IPS-NIHi11 (cell line): ENCODE results near the gene TSPAN9.

Source experiments
- DNase-seq: peaks from one replicate; pipeline ENCODE4 v3.0.0; 2012; ENCODE audit warnings: mixed read lengths, low spot score

The TSPAN9 gene

DNA sequence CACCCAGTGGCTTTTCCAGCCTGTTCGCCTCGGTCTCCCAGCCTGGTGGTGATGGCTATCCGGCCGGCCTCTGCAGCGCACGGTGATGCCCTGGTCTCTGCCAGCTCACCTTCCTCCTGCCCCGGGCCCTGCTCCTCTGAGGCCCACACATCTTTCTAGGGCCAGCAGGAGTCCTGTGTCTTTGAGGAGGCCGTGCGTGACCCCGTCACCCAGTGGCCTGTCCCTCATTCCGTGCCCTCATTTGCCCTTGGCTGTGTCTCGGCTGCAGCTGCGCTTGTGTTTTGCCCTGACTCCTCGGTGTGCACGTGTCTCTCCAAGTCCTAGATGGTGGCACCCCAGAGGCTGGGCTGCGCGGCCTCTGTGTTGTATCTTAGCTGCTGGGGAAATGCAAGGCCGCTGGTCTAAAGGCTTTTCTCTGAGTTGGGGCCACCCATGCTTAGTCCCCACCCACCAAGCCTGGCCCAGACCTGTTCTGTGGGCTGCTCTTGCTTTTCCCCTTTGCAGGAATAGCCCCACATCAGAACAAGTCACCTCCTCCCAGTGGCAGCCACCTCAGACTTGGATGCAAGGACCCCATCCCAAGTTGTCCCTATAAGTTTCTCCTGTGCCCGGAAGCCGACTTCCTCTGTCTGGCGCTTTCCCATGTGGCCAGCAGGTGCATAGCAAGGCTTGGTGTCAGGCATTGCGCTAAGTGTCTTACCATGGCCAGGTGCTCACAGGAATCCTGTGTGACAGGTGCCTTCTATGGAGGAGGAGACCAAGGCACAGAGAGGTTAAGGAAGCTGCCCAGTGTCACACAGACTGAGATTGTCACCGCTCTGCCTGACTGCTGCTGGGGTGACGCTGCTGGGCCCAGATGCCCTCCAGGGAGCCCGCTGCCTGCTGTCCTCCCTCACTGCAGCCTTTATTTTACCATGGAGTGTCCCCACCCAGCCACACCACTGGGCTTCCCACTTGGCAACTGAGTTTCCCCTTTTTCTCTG is 64.5 kb downstream of the TSPAN9 start:
- DNase-seq = no peak

DNA sequence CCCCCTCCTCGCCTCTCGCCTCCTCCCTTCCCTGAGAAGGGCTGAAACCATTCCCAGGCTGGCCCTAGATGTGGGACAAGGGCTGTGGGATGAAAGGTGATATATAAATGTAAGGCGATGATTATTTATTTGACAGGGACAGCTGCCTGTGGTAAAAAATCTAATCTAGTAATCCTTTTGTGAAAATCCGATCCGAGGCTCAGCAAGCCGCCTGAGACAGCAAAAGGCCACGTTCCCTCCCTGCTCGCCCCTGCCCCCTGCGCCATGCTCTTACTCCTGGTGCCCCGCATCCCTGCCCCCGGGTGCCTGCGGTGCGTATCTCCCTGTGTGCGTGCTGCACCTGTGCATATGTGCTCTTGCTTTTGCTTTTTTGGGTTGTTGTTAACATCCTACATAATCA is 65.2 kb downstream of the TSPAN9 start:
- DNase-seq = no peak

DNA sequence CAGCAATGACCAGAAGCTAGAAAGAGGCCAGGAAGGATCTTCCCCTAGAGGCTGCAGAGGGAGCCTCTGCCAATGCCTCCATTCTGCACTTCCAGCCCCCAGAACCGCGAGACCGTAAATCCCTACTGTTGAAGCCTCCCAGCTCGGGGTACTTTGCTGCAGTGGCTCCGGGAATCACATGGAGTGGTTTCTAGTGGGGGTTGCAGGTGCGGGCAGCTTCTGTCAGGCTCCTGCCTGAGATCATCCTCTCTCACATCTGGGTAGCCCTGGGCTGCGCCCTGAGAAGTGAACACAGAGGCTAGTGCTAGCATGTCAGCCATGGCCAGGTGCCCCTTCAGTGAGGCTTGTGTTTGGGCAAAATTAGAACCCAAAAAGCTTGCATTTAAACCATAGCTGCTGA is 67.3 kb downstream of the TSPAN9 start:
- DNase-seq = no peak

DNA sequence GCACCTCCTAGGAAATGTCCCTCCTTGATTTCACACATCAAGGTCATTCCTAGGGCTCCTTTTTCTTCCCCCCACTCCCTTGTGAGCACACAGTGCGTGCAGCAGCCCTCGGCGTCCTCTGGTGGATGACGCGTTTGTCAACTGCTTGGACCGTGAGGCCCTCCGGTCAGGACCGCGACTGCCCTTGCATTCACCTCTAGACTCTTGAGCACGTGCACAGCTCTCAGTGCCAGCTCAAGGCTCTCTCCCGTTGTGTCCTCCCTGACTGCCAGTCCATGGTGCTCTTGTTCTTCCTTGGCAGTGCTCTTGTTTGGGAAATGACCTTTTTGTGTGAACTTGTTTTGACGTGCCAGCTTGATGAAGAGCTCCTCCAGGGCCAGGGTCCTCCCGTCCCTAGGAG is 67.9 kb downstream of the TSPAN9 start:
- DNase-seq = no peak

DNA sequence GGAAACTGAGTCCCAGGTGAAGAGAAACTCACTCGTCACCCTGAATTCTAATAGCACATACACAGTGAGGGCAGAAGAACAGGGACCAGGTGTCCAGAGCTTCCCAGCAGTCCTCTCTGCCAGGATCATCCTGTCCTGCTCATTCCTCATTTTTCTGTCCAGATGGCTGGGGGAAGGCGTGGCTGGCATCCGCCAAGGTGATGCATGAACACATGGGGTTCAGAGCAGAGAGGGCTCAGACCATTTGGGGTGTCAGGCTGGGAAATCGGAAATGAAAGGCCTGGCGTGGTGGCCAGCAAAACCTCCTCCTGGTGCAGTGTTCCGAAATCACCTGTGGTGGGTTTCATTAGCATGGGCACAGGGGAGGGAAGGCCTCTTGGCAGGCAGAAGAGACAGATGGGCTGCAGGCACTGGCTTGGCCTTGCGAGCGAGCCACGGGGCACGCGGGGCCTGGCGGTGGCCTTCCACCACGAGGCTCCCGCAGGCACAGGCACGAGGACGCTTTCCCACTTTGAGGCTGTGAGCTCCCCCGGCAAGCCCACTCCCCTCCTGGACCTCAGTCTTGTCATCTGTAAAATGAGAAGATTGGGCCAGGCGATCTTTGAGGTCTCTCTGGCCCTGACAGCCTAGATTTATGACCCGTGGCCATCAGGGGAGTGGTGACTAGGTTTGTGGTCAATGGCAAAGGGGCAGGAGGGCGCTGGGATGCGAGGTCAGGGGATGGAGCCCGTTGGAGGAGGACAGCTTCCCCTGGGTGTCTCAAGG is 68.5 kb downstream of the TSPAN9 start:
- no peak for DNase-seq

DNA sequence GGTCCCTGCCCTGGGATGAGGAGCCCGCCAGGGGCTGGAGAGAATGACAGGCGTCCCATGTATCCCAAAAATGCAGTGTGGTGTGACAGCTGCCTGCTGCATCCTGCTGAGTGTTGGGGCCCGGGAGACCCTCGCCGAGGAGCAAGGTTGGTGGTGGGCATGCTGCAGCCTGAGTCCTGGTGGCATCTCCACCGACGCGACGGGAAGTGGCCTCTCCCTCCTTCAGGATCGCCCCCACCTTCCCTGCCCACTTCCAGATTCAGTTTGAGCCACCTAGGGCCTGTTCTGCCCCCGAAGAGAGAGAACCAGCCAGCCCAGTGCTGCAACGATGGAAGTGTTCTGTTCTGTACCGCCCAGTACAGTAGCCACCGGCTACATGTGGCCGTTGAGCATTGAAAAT is 70.1 kb downstream of the TSPAN9 start:
- DNase-seq = no peak

DNA sequence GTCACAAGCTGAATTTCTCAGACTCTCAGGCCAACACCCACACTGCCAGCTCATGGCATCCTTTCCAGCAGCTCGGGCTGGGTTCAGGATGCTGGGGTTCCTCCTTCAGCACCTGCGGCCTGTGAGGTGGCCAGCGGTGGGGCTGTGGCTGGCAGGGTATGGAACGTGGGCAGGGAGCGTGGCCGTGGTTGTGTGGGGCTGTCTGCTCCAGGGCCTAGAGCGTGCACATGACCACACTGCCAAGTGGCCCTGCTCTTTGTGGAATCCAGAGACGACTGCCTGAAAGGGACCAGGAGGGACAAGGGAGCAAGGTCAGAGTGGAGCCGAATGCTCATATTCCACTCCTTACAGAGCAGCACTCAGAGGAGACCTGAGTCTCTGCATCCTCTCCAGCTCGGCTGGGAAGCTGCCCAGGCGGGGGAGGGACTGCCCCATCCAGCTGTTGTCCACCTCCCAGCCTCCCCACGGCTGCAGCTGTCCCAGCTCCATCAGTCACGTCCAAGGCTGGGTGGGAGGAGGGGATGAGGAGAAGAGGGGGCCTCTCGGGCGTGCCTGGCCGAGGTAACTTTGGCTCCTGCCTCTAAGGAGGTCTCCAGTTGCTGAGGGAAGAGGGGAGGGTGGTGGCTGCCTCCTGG is 71.3 kb downstream of the TSPAN9 start:
- DNase-seq = no peak

DNA sequence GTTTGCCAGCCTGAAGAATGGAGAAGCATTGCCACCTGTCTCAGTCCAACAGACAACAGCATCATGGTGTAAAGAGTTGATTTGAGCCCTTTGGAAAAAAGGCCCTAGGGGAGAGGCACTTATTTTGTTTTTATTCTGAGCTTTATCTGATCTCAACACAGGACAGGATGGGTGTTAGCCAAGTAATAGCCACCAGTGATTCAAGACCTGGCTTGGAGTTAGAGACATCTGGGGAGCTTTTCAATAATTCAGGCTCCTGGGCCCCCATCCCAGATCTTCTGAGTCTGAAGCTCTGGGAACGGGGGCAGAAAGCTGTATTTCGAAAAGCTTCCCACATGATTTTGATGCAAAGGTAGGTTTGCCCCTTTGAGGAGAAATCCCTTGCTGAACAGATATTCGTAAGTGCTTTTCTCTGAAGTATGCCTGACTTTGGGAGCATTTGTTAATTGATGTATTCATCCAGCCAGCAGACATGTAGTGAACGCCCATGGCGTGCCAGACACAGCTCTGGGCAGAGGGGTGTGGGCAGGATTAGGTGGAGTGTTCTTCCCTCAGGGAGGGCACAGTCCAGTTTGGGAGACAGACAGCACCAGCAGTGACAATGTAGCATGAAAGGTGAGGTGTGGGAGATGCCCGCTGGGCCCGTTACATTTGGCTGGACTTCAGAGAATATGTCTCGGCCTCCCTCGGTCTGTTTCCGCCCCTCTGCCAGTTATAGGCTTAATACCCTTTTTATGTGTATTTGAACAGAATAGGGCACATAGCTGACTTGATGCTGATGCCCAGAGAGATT is 72.5 kb downstream of the TSPAN9 start:
- no peak for DNase-seq

DNA sequence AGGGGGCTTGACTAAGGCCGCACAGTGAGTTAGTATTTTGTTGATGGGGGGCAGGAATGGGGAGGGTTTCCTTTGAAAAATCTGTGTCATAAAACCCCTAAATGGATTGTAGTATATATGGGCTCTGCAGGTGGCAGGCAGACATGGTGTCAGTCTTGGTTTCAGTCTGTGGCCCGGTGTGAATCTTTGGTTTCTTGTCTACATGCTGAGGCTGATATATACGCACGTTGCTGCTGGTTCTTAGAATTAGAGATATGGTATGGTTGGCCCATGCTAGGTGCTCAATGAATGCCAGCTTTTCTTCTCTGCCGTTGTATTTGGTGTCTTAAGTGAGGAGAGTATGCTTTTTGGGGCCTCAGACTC is 73.1 kb downstream of the TSPAN9 start:
- no peak for DNase-seq

DNA sequence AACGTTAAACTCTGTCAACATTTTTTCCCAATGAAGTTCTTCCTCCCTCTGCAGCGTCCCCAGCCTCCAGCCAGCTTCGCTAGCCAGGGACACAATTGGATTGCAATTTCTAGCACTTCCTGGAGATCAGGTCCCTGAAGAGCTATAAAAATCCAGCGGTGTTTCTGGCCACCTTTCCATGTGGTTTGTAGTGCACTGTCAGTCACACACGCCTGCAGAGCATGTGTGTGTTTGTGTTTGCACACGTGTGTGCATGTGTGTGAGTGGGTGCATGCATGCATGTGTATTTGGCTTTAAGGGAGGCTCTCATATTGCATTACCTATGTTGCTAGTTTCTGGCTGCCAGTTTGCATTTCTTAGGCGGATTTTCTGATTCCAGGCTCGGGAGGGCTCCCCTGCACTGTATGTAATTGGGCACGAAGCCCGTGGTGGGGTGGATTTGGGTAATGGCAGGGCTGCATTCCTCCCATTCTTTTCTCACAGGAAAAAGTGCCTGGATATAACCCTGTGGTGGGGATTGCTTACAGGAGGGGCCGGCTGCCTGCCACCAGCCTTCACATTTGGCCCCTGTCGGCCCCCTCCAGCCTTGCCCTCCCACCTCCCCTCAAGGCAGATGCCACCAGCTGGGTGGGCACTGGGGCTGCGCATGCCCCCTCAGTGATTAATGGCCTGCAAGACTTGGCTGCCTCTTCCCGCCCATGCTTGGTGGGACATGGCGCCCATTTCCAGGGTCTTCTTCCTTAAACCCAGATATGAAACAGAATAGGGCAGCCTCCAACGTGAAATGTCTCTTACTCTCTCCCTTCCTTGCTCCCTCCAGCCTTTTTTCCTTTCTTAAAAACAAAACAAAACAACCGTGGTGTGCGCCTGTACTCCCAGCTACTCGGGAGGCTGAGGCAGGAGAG is 74.0 kb downstream of the TSPAN9 start:
- DNase-seq = peak; percentile 54

DNA sequence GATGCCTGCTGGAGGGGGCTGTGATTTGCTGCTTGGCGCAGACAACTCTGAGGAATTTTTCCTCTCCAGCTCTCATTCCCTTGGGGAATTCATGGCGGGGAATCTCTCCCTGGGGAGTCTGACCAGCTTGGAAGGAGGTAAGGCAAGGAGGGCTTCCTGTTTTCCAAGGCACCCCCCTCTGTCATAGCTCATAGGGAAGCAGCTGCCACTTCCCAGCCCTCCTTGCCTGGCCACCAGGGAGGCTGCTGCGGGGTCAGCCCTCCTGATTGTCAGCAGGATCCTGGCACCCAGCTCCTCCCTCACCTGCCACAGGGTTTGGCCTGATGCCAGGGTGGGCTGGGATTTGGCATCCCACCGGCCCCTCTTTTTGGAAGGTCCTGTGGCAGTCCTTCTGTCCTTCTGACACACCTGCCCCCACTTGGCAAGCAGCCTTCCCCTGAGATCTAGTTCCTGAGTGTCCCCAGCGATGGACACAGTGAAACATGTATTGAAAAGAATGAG is 74.9 kb downstream of the TSPAN9 start:
- peak; percentile 49 for DNase-seq

DNA sequence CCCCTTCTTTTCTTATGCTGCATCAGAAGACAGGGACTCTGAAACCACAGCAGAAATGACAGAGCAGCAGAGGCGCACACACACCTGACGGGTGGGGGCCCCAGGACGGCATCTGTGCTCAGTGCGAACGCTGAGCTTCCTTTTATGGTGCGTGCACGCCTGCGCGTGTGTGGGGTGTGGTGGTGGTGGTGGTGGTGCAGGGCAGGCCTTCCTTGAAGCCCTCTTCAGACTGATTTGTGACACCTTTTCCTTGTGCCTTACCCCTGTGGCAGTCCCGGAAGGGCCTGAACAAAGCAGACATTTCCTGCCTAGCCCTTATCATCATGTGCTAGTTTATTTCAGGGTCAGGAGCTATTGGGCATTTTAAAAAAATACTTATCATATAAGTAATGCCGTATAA is 75.7 kb downstream of the TSPAN9 start:
- no peak for DNase-seq

DNA sequence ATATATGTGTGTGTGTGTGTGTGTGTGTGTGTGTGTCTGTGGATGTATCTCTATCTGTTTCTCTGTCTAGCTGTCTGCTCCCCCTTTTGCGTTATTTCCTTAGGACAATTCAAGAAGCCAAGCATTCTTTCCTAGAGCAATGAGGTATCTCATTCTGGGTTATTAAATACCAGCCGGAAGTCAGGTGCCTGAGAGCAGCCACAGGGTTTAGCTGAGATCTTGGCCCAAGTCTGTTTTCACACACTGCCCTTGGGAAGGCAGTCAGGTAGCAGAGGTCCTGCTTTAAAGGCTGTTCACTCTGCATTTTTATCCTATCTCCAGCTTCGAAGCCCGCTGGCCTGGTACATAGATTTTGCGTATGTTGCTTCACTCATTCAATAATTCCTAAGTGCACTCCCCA is 76.8 kb downstream of the TSPAN9 start:
- no peak for DNase-seq

DNA sequence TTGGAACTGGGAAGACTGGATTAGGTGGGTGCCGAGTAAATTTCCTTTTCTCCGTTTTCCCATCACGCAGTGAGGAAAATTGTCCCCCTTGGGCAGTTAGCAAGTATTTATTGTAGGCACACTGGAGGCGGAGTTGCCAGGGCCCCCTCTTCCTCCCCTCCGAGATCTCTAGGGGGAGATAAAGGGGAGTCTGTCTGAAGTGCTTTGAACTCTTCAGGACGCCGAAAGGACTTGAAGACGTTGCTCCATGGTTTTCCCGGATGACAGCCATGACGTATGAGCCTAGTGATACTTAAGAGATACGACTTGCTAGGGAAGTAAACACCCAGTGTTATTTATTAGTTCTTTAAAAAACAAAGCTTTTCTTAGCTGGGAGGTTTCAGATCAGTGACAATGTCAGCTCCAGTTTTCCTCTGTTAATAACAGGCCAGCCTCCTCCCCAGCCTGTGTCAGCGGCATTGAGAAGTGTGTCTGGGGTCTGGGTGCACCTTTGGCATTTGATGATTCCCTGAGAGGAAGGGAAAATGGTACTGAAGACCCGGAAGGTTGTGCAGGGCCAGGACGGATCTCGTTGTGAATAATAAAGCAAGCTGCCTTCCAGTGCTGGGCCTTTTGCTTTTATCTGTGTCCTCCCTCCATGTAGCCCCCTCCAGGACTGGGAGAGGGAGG is 78.7 kb downstream of the TSPAN9 start:
- DNase-seq = no peak

DNA sequence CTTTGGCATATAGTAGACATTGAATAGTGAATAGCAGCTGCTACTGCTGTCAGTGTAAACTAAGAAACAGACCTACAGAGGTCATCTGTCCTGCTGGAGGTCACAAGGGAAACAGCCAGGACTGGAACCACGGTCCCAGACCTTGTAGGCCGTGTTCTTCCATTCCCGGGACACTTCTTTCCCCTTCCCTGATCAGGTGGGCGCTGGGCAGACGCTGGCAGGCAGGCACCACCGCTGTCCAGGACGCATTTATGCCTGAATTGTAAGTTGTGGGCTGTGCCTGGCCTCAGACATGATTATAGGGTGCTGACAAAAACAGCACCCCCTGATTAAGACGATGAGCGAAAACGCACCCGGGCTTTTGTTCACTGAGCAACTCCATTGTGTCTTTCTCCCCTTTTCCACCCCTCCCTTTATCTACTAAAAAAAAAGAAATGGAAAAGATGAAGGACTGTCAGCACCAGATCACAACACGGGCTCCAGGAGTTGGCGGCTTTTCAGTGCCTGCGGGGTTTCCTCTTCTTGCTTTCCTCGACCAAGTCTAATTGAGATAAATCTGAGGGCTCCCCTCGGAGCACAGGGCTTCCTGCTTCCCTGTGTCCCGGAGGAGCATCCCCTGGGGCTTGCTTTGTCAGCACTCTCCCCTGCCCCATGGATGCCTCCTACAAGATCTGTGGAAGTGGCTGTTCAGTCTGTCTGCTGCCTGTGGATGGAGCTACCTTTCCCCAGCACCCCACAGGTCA is 80.6 kb downstream of the TSPAN9 start:
- DNase-seq = no peak

DNA sequence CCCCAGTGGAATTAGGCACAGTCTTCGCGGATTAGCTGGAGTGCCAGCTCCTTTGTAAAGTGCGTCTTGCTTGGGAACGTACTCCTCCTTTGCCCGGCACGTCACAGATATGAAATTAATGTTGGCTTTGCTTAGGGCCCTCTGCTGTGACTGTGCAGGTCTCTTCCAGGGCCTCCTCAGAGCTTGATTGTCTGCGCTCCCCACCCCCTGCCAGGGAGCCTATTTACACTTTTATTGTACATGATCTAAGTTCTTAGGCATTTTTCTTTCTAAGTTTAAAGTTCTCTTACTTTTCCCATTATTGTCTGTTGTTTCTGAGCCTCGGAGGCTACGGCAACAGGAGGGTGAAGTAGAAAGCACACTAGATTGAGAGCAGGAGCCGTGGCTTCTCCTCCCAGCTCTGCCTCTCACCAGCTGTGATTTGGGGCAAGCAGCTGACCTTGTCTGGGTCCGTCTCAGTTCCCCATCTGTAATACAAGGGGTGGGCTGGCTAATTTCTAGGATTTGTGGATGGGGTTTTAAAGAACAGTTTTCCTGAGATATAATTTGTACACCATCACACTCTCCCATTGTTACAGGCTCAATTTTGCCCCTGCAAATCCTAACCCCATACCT is 81.8 kb downstream of the TSPAN9 start:
- DNase-seq = no peak

DNA sequence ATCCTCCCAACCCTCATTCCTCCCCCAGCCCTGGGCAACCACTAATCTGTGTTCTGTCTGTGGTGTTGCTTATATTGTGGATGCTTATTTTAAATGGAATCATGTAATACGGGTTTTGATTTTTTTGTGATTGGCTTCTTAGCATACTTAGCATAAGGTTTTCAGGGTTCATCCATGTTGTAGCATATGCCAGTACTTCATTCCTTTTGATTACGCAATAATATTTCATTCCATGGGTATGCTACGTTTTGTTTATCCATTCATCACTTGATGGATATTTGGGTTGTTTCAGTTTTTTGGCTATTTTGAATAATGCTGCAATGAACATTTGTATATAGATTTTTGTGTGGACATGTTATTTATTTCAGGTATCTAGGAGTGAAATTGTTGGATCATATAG is 82.9 kb downstream of the TSPAN9 start:
- DNase-seq = no peak

DNA sequence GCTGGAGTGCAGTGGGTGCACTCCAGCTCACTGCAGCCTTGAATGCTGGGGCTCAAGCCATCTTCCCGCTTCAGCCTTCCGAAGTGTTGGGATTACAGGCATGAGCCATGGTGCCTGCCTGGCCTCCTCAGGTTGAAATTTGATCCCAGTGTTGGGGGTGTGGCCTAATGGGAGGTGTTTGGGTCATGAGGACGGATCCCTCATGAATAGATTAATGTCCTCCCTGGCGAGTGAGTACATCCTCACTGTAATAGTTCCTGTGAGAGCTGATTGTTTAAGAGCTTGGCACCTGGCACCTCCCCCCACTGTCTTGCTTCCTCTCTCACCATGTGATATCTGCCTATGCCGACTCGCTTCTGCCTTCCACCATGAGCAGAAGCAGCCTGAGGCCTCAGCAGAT is 84.7 kb downstream of the TSPAN9 start:
- DNase-seq = no peak

DNA sequence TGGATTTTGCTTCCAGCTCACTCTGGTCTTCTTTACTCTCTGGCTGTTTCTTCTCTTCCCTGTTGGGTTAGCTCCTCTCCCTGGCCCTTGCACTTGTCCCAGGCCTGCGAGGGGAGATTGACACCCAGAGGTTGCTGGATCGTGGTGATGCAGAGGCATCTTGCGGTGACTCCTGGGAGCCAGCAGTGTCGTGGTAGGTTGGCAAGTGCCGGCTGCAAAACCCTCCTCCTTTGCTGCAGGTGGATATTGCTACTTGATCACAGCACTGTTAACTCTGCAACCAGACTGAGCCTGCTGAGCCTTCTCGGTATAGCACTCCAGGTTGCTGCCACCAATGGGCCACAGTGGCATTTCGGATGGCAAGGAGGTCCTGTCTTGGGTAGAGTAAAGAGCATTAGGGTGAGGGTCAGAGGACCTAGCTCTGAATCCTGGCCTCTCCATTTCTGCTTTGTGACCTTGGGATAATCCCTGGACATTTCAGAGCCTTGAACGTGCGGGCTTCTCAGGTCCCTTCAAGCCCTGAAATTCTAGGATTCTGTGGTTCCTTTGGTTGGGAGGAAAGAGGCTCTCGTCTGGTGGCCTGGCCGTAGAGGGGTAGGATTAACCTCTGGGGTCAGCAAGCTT is 87.4 kb downstream of the TSPAN9 start:
- no peak for DNase-seq
